ENCODE data around the gene ESYT1.

Gene ESYT1

DNA sequence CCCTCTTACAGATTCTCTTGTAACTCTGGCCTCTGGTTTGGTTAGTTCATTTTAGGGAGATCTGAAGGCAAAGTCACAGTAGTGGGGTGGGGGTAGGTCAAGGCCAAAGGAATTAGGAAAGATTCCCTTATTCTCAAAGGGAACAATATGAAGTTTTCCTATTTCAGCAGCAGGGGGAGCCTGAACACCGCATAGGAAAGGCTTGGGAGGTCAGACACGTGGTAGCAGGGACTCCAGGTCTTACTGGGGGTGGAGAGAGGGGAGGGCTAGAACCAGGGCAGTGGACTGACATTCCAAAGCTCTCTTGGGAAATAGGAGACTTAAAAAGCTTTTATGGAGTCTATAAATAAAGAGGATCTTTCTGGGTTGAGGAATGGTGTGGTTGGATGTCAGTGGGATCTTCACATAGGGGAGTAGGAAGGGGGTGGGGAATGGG, 8.7 kb upstream of the ESYT1 start:
- peak in 40 of 42 donors; percentile 30 to 86 (median 68) for DNase-seq
- intact Hi-C loops (cut with DNase I), result loop anchor here (5.0 kb wide), 1 partner anchor 33 kb away; the partner anchor contains the start of gene MYL6B

GRCh38 chr12:56120158-56120846, 7.8 kb upstream of the ESYT1 start:
- no peak for DNase-seq
- intact Hi-C loops (cut with DNase I), result no loop called here

- intact Hi-C loops (cut with DNase I), result no loop called here
- no peak for DNase-seq
These were observed 6.7 kb upstream of the ESYT1 start for GRCh38 chr12:56121204-56121870.

- intact Hi-C loops (cut with DNase I), result no loop called here
- DNase-seq, result no peak
These were observed 5.4 kb upstream of the ESYT1 start for GRCh38 chr12:56122637-56123036.

DNA sequence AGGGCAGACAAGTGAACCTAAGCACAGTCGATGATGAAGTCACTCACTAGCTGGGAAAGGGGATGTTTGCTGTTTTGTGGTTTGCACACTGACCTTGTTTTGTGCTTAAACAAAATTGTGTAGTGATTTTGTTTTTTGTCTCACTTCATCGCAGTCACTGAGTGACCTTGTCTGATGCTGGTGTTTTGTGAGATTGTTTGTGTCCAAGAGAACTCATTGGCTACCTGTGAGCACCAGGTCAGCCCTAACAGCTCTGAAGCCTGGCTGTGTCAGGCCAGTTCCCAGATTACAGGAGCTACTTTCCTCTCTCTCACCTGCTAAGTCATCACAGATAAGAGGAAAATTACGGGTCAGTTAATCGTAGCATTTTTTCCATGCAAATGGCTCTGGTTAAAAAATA, 3.9 kb upstream of the ESYT1 start:
- DNase-seq, result no peak
- intact Hi-C loops (cut with DNase I), result no loop called here

- intact Hi-C loops (cut with DNase I), result loop anchor here (2.0 to 5.0 kb wide), 2 partner anchors 62 to 96 kb away; partner anchors contain the start of genes NABP2, RNF41 and SMARCC2
- no peak for DNase-seq
These were observed 1.3 kb upstream of the ESYT1 start for GRCh38 chr12:56126732-56127239.

DNA sequence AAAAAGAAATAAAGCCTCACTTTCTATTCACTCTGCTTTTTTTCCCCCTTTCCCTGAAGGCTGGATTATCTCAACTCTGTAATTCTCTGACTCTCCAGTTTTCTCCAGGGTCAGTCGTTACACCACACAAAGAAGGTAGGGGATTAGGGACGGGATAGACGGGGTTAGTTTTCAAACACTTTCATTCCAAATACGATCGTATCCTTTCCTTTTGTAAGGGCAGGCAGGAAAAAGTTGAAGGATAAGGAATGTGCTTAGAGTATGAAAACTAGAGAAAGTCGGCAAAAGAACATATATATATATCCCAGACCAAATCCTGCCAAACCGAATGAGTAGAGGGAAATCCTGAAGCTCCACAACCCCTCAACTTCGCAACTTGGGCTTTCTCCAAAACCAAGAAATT, 581 bp upstream of the ESYT1 start:
- intact Hi-C loops (cut with DNase I), result loop anchor here (2.0 to 5.0 kb wide), 2 partner anchors 61 to 95 kb away; partner anchors contain the start of genes NABP2, RNF41 and SMARCC2
- no peak for DNase-seq

- peak in 22 of 42 donors; percentile 8 to 61 (median 26) for DNase-seq
- intact Hi-C loops (cut with DNase I), result loop anchor here (5.0 kb wide), 1 partner anchor 94 kb away; the partner anchor contains the start of genes NABP2 and RNF41
These were observed 671 bp downstream of the ESYT1 start for GRCh38 chr12:56128670-56129205.

DNA sequence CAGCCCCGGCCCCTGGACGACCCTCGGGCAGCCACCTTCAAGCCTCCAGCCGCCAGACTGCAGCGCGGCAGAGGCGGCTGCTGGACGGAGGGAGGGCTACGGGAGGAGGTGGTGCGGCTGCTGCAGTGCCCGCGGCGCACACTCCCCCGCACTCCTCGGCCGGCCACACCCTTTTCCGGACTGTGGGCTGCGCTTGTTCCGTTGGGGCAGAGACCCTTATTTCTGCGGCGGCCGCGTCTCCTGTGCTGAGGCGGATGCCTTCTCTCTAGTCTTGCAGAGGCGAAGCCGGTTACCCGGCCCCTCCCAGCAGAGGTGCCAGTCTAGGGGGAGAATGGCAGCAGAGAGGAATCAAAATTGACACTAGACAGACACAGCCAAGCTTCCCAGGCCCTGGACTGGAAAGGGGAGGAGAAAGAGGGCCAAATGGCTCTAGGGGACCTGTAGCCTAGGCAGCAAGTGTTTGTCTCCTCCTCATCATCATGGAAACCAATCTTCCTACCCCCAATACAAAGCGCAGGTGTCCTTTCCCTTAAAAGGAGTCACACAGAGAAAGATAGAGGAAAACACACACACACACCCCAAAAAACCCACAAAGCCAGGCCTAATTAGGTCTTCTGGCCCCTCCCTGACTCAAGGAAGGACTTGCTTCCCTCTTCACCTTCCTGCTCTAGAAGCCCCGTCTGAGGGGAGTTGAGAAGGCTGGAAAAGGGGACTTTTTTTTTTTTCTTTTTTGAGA, 1.3 kb downstream of the ESYT1 start:
- intact Hi-C loops (cut with DNase I), result loop anchor here (5.0 kb wide), 1 partner anchor 93 kb away; the partner anchor contains the start of genes NABP2 and RNF41
- peak in 35 of 42 donors; percentile 13 to 61 (median 37) for DNase-seq

DNA sequence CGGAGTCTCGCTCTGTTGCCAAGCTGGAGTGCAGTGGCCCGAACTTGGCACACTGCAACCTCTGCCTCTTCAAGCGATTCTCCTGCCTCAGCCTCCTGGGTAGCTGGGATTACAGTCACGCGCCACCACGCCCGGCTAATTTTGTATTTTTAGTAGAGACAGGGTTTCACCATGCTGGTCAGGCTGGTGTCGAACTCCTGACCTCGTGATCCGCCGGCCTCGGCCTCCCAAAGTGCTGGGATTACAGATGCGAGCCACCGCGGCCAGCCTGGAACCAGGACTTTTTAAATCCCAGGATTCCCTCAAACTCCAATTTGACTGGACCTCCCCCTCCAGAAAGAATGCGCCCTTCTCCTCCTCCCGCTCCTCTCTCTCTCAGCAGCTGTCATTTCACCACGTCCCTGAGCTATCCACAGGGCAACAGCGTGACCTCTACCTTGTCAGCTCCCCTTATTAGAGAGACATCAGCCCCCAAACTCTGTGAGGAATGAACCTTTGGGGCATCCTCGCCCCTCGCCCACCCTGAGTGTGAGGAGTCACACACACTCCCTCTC, 2.0 kb downstream of the ESYT1 start:
- DNase-seq, result no peak
- intact Hi-C loops (cut with DNase I), result loop anchor here (5.0 kb wide), 1 partner anchor 92 kb away; the partner anchor contains the start of genes NABP2 and RNF41

DNA sequence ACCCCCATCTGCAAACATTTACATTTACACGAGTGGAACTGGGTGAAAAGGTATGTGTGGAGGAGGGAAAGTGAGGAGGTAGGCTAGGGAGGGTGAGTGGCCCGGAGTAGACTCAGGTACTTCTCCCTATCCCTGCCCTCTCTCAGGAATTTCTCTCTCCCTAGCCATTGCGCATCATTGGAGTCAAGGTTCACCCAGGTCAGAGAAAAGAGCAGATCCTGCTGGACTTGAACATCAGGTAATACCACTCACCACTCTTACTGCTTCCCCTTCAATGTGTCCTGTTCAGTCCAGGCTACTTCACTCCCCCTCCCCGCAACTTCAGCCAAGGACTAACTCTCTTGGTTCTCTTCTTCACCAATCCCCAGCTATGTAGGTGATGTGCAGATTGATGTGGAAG, 2.8 kb downstream of the ESYT1 start:
- intact Hi-C loops (cut with DNase I), result no loop called here
- DNase-seq, result no peak

DNA sequence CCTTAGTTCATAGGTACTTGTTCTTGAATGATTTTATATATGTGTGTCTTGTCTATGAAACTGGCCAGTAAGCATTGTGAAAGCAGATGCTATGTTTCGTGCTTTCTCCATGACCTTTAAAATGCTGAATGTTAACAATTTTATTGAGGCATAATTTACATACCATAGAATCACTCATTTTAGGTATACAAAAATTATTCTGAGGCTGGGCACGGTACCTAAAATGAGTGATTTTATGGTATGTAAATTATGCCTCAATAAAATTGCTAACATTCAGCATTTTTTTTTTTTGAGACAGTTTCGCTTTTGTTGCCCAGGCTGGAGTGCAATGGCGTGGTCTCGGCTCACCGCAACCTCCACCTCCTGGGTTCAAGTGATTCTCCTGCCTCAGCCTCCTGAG, 6.8 kb downstream of the ESYT1 start:
- DNase-seq, result no peak
- intact Hi-C loops (cut with DNase I), result no loop called here

DNA sequence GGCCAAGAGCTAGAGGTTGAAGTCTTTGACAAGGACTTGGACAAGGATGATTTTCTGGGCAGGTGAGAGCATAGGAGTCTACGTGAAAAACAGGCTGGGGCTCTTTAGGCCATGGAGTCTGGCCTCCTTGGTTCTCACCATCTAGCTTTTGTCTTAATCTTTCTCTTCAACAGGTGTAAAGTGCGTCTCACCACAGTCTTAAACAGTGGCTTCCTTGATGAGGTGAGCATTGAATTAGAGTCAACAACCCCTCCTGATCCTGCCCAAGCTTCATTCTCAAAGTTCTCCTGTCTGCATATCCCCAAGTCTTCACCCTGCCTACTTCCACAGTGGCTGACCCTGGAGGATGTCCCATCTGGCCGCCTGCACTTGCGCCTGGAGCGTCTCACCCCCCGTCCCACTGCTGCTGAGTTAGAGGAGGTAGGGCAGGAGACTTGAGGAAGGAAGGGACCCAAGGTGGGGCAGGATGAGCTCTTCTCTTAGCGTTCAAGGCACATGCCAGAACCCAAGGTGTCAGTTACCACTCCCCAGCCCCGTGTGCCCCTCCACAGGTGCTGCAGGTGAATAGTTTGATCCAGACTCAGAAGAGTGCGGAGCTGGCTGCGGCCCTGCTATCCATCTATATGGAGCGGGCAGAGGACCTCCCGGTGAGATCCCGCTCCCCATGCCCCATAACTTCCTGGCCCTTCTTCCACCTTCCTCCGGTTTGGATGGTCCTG, 9.9 kb downstream of the ESYT1 start:
- intact Hi-C loops (cut with DNase I), result no loop called here
- DNase-seq, result no peak

DNA sequence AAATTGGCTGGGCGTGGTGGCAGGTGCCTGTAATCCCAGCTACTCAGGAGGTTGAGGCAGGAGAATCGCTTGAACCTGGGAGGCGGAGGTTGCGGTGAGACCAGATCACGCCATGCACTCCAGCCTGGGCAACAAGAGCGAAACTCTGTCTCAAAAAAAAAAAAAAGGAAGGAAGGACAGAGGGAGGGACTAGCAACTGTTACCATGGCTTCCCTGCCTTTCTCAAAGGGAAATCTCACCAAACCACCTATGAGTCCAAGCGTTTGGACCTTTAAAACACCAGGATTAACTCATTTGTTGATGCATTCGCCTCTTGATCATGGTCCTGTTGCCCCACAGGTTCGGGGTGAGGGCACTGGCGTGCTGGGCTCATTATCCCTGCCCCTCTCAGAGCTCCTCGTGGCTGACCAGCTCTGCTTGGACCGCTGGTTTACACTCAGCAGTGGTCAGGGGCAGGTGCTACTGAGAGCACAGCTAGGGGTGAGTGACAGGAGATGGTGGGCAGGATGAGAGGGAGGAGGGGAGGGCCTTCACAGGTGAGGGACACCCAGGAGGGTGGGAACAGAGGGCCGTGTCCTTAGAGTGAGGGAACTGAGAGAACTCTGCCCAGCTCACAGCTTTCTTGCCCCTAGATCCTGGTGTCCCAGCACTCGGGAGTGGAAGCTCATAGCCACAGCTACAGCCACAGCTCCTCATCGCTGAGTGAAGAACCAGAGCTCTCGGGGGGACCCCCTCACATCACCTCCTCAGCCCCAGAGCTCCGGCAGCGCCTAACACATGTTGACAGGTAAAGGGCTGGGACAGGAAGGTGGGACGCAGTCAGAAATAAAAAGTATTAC, 14.1 kb downstream of the ESYT1 start:
- intact Hi-C loops (cut with DNase I), result no loop called here
- no peak for DNase-seq

DNA sequence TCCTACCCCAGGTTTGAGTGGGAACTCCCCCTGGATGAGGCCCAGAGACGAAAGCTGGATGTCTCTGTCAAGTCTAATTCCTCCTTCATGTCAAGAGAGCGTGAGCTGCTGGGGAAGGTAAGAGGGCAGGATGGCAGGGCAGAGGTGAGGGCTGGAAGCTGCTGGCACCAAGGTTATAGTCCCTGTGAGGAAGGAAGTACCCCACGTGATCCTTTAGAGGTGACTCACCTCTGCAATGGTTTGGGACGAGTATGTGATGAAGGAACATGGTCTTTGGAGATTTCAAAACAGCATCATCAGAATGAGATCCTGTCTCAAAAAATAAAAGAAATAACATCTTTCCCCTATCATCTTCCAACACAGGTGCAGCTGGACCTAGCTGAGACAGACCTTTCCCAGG, 15.2 kb downstream of the ESYT1 start:
- intact Hi-C loops (cut with DNase I), result no loop called here
- DNase-seq, result no peak

DNA sequence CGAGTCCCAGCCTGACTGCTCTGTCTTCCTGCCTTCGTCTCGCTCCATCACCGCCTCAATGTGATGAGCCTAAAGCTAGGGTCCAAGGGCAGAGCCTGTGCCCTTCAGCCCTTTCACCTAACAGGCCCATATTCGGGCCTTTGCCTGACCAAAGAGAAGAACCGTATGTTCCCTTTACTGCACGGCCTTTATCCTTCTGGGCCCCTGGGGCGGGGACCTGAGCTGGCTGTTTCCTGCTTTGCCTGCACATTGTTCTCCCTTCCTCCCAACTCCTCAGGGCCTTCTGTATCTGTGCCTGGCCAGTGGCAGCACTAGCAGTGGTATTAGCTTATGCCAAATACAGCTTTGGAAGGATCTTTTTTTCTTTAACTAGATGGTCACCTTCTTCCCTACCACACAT, 15.8 kb downstream of the ESYT1 start:
- intact Hi-C loops (cut with DNase I), result no loop called here
- DNase-seq, result no peak

DNA sequence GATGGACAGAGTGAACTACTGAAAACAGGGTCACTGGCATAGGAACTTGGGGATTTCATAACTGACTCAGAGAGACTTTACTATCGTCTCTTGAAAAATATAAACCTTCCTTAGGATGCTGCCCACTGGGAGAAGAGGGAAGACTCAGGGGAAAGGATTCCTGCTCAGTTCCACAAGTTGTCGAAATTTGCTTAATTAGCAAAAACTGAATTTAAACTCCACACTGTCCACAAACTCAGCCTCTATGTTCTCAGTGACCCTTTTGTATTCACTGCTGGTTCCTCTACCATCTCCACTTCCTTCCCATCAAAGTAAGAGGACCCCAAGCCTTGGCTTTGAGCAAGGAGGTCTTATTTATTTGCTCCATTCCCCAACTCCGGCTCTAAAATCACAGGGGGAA, 17.1 kb downstream of the ESYT1 start:
- intact Hi-C loops (cut with DNase I), result no loop called here
- DNase-seq, result no peak

All from head of caudate nucleus (tissue), 42 donors.